Esophagus muscularis mucosa (tissue), 4 donors: ENCODE results near the gene TMEM59L. TPM values are rescaled to one million over a fixed set of nuclear protein-coding genes. Genes with fewer than 3 reads are reported as not detected.

Source experiments
- DNase-seq: peaks from one replicate; pipeline ENCODE4 v3.0.0-alpha.2; 2017; ENCODE audit errors: extremely low spot score
- H3K27ac ChIP-seq, 4 donors: fragments of 200-600 bp; sonication (generic); replicated peaks in 1 of 4; 1 replicate in 3 of 4; 2 replicates in 1 of 4; pipeline ENCODE4 v1.5.1; 2016 to 2019; ENCODE audit warnings: mild to moderate bottlenecking in 1 of 4
- H3K27me3 ChIP-seq, 4 donors: fragments of 200-600 bp; sonication (generic); one replicate each; pipeline versions ENCODE4 v1.5.1 to v1.6.0; 2016 to 2019
- H3K36me3 ChIP-seq, 4 donors: fragments of 200-600 bp; sonication (generic); one replicate each; pipeline ENCODE4 v1.5.1; 2016 to 2019
- H3K4me1 ChIP-seq, 4 donors: fragments of 200-600 bp; sonication (generic); one replicate each; pipeline ENCODE4 v1.5.1; 2016 to 2019
- H3K4me3 ChIP-seq, 4 donors: fragments of 200-600 bp; sonication (generic); 1 replicate in 2 of 4; 2 replicates in 2 of 4; pipeline ENCODE4 v1.5.1; 2016 to 2019; ENCODE audit warnings: mild to moderate bottlenecking in 4 of 4, moderate library complexity in 1 of 4
- H3K9me3 ChIP-seq, 4 donors: fragments of 200-600 bp; sonication (generic); 1 replicate in 3 of 4; 2 replicates in 1 of 4; pipeline ENCODE4 v1.5.1; 2016 to 2019
- CTCF ChIP-seq, 3 experiments: fragments of 200-600 bp in 2 of 3; fragments of 450-650 bp in 1 of 3; sonication (generic) in 2 of 3; IDR thresholded peaks; one replicate each; pipeline ENCODE4 v1.5.1; 2017 to 2019; ENCODE audit warnings: antibody characterized with exemption in 3 of 3, mild to moderate bottlenecking in 2 of 3, moderate library complexity in 1 of 3
- EP300 ChIP-seq: sonication (generic); formaldehyde crosslinking; IDR thresholded peaks from one replicate; pipeline ENCODE4 v1.6.1; 2017; ENCODE audit warnings: antibody characterized with exemption
- POLR2A ChIP-seq: fragments of 450-650 bp; IDR thresholded peaks from one replicate; pipeline ENCODE4 v1.6.1; 2017; ENCODE audit warnings: antibody characterized with exemption, moderate library complexity, mild to moderate bottlenecking, low read depth
- POLR2AphosphoS5 ChIP-seq, 2 donors: sonication (generic); formaldehyde crosslinking; IDR thresholded peaks; one replicate each; pipeline ENCODE4 v1.6.1; 2017; ENCODE audit warnings: antibody characterized with exemption in 2 of 2
- WGBS: methylation state at CpG from one replicate; pipeline ENCODE4 v1.1.5; 2018; 5-methylcytosine and 5-hydroxymethylcytosine counted together
- intact Hi-C: fragments of 100-400 bp; cut with DNase I; formaldehyde crosslinking; loops from one replicate; pipeline ENCODE4 v1.15.1; 2023
- total RNA-seq, 4 donors: library from RNA; depleted of rRNA; stranded (reverse); fragments of >200 nt; gene quantifications; one replicate each; pipeline versions ENCODE4 v1.1.0 to v1.2.1, GENCODE V29; 2016

The TMEM59L gene
- total RNA-seq, 4 donors from 2014 or later = 2.4 to 3.6 (median 2.8) TPM

- Histone ChIP-seq H3K36me3 (peaks cover 0 to 10% (median 8%) of the 10 kb centered on the region in 4 donors), H3K27me3 (no peaks in the 10 kb centered on the region), H3K27ac (peak overlapping the region; percentile 78 to 87 (median 84)), H3K4me1 (peaks cover 48 to 99% (median 92%) of the 10 kb centered on the region in 4 donors), H3K4me3 (peak overlapping the region; percentile 10 to 31 (median 18)), H3K9me3 (no peaks in the 10 kb centered on the region)
- no peak for TF ChIP-seq POLR2A
- TF ChIP-seq CTCF (IDR thresholded peaks at IDR 0.05) = no peak
- TF ChIP-seq POLR2AphosphoS5 (IDR thresholded peaks at IDR 0.05) = peak; percentile 32 to 44
- no peak for TF ChIP-seq EP300
- DNase-seq = no peak
- intact Hi-C loops = no loop called here
- 85% methylated on average over 12 of the region's 37 CpGs for WGBS
These were observed 47.6 kb downstream of the TMEM59L start for GRCh38 chr19:18660051-18660910.

GRCh38 chr19:18660939-18661670 is 48.4 kb downstream of the TMEM59L start:
- DNase-seq = no peak
- H3K4me1 ChIP-seq = peaks cover 54 to 99% (median 94%) of the 10 kb centered on the region in 4 donors
- H3K27me3 ChIP-seq = no peaks in the 10 kb centered on the region
- H3K9me3 ChIP-seq = no peaks in the 10 kb centered on the region
- intact Hi-C loops = no loop called here
- WGBS = 86% methylated on average over 8 of the region's 10 CpGs
- H3K36me3 ChIP-seq = peaks cover 0 to 17% (median 15%) of the 10 kb centered on the region in 4 donors
- TF ChIP-seq POLR2A (no peak), CTCF (IDR thresholded peaks at IDR 0.05) (no peak), EP300 (no peak), POLR2AphosphoS5 (IDR thresholded peaks at IDR 0.05) (no peak)
- peak overlapping the region; percentile 78 to 87 (median 84) for H3K27ac ChIP-seq
- peak overlapping the region in 1 of 4 donors; percentile 31 for H3K4me3 ChIP-seq

- Histone ChIP-seq H3K9me3 (no peaks in the 10 kb centered on the region), H3K4me1 (peaks cover 41 to 88% (median 84%) of the 10 kb centered on the region in 4 donors), H3K36me3 (peaks cover 8 to 33% (median 24%) of the 10 kb centered on the region in 4 donors), H3K27ac (peak overlapping the region; percentile 67 to 86 (median 72)), H3K4me3 (no peak overlapping the region), H3K27me3 (no peaks in the 10 kb centered on the region)
- no peak for DNase-seq
- intact Hi-C loops = no loop called here
- WGBS = 74% methylated on average over 8 of the region's 15 CpGs
- no peak for TF ChIP-seq POLR2A
- TF ChIP-seq POLR2AphosphoS5 (IDR thresholded peaks at IDR 0.05) = no peak
- TF ChIP-seq EP300 = no peak
- TF ChIP-seq CTCF (IDR thresholded peaks at IDR 0.05) = no peak
These were observed 50.5 kb downstream of the TMEM59L start for GRCh38 chr19:18662972-18663732.

GRCh38 chr19:18663940-18664530 is 51.4 kb downstream of the TMEM59L start:
- peak overlapping the region; percentile 67 to 86 (median 72) for H3K27ac ChIP-seq
- no peaks in the 10 kb centered on the region for H3K27me3 ChIP-seq
- DNase-seq = no peak
- H3K36me3 ChIP-seq = peaks cover 17 to 42% (median 33%) of the 10 kb centered on the region in 4 donors
- H3K4me3 ChIP-seq = no peak overlapping the region
- H3K4me1 ChIP-seq = peaks cover 32 to 80% (median 75%) of the 10 kb centered on the region in 4 donors
- intact Hi-C loops = no loop called here
- no peak for TF ChIP-seq POLR2A
- H3K9me3 ChIP-seq = no peaks in the 10 kb centered on the region
- 63% methylated on average over 11 of the region's 14 CpGs for WGBS
